ENCODE measurements around the gene KRTAP4-3.
A peak's percentile ranks its signal among the peaks of the same experiment; 100 is the strongest.
"Not testable (repeated sequence)": the region's sequence is repeated elsewhere in the genome, so short reads cannot be mapped to it uniquely, and the experiment has no call there.

KRTAP4-3 gene

GRCh38 chr17:41168121-41168520 lies at the start of gene KRTAP4-3:
KRTAP4-3 (minus strand) TSS chr17:41168221; CDS start chr17:41168172, 49 bp downstream.
- DNase-seq: no peak

- no peak for DNase-seq
Measured at GRCh38 chr17:41215681-41216080, 47.7 kb upstream of the KRTAP4-3 start.

GRCh38 chr17:41212524-41213169 lies 44.6 kb upstream of the KRTAP4-3 start:
- peak in 1 of 2 experiments; percentile 8 for DNase-seq

GRCh38 chr17:41211845-41212466 lies 43.9 kb upstream of the KRTAP4-3 start:
- DNase-seq: no peak

GRCh38 chr17:41199421-41200078 lies 31.5 kb upstream of the KRTAP4-3 start:
- no peak for DNase-seq

GRCh38 chr17:41196068-41196467 lies 28.0 kb upstream of the KRTAP4-3 start:
- DNase-seq: no peak

- DNase-seq: no peak
Measured at GRCh38 chr17:41190328-41190727, 22.3 kb upstream of the KRTAP4-3 start.

GRCh38 chr17:41189837-41190318 lies 21.9 kb upstream of the KRTAP4-3 start, which contains the start of gene KRTAP9-1:
KRTAP9-1 (plus strand) TSS chr17:41189887; CDS start chr17:41189887, 0 bp downstream.
- not testable (repeated sequence) for DNase-seq

GRCh38 chr17:41186872-41187271 lies 18.9 kb upstream of the KRTAP4-3 start:
- no peak for DNase-seq

- no peak for DNase-seq
Measured at GRCh38 chr17:41185001-41185400, 17.0 kb upstream of the KRTAP4-3 start.

GRCh38 chr17:41184480-41184961 lies 16.5 kb upstream of the KRTAP4-3 start, which contains the start of gene KRTAP4-1:
KRTAP4-1 (minus strand) TSS chr17:41184911; CDS start chr17:41184854, 57 bp downstream.
- no peak for DNase-seq

GRCh38 chr17:41178843-41179616 lies 11.0 kb upstream of the KRTAP4-3 start:
- no peak for DNase-seq

GRCh38 chr17:41178341-41178740 lies 10.3 kb upstream of the KRTAP4-3 start:
- no peak for DNase-seq

GRCh38 chr17:41177727-41178271 lies 9.8 kb upstream of the KRTAP4-3 start, which contains the start of gene KRTAP4-2:
KRTAP4-2 (minus strand) TSS chr17:41178221; CDS start chr17:41178164, 57 bp downstream.
- no peak for DNase-seq

- DNase-seq: no peak
Measured at GRCh38 chr17:41176744-41177387, 8.8 kb upstream of the KRTAP4-3 start.

- no peak for DNase-seq
Measured at GRCh38 chr17:41171886-41172285, 3.9 kb upstream of the KRTAP4-3 start.

GRCh38 chr17:41167561-41167960 lies 460 bp downstream of the KRTAP4-3 start:
- no peak for DNase-seq

- no peak for DNase-seq
Measured at GRCh38 chr17:41163828-41164227, 4.2 kb downstream of the KRTAP4-3 start.

GRCh38 chr17:41160648-41161047 lies 7.4 kb downstream of the KRTAP4-3 start, which contains the start of gene KRTAP4-4:
KRTAP4-4 (minus strand) TSS chr17:41160748; CDS start chr17:41160691, 57 bp downstream.
- no peak for DNase-seq

GRCh38 chr17:41160190-41160589 lies 7.8 kb downstream of the KRTAP4-3 start:
- not testable (repeated sequence) for DNase-seq

- DNase-seq: no peak
Measured at GRCh38 chr17:41153856-41154255, 14.2 kb downstream of the KRTAP4-3 start.

- no peak for DNase-seq
Measured at GRCh38 chr17:41151525-41151924, 16.5 kb downstream of the KRTAP4-3 start.

Data from NCI-H524 (cell line).